Measurements from ENCODE around the gene TSPAN10.
A peak's percentile ranks its signal among the peaks of the same experiment; 100 is the strongest.
"Not testable (repeated sequence)": the region's sequence is repeated elsewhere in the genome, so short reads cannot be mapped to it uniquely, and the experiment has no call there.

TSPAN10 gene

DNA sequence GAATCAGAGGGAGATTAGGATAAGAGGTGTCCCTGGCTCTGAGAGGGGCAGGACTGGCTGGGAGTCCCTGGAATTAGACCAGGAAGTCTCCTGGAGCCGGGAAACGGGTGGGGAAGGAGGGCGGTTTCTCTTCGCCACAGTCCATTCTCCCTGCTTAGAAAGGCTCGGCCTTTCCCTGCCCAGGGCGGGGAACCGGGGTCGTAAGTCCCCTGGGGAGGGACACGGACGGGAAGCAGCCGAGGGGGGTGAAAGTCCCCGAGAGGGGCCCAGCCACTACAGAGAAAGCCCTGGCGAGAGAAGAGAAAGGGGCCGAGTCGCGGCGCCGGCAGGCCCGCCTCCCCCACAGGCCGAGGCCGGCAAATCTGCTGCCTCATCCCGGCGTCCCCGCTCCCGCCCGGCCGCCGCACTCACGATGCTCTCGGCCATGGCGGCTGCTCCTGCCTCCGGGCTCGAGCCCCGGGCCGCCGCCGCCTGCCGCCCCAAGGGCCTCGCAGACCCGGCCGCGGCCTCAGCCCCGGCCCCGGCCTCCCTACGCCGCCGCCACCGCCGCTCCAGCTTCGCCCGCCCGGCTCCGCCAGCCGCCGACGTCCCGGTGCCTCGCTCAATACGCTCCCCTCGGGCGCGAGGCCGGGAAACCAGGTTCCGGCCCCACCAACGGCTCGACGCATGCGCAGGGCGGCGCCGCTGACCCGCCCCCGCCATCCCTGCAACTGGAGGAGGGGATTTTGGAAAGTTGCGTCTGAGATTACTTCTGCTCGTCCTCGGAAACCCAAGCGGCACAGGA is at the start of gene TSPAN10, which contains the start of gene NPLOC4:
TSS of gene TSPAN10 (plus strand) at position 692 of the 784 bp plus-strand sequence. CDS start 5,217 bp downstream, outside the sequence.
TSS of gene NPLOC4 (minus strand) at position 608 of the 784 bp plus-strand sequence. CDS start at position 426, 182 bp downstream.
- peak; percentile 85 to 87 for DNase-seq

DNA sequence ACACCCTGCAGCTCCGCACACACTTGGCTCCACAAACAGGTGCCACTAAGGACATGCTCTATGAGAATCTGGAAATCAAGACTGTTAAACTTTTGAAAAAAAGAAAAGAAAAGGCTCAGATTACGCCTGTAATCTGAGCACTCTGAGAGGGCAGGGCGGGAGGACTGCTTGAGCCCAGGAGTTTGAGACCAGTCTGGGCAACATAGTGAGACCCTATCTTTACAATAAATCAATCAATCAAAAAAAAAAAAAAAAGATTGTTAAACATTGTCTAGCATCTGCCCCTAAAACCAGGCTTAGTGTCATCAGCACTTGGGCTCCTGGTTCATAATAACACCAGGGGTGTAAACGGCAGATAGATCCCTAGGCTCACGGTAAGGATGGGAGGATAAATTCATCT is 47.4 kb upstream of the TSPAN10 start:
- no peak for DNase-seq

DNA sequence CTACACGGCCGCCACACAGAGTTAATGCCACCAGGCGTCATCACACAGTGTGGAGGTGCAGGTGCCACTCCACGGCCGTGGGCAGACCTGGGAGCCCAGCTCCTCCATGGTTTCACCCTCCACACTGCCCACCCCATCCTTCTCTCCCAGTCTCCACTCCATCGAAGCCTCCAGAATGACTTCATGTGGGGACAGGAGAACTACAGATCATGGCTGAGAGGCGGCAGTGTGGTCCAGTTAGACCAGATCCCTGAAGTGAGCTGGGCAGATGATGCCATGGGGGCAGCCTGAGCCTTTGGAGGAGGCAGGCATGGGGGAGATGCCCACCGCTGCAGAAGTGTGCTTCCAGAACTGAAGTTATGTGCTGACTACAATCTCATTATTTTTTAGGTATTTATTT is 46.9 kb upstream of the TSPAN10 start:
- DNase-seq = no peak

DNA sequence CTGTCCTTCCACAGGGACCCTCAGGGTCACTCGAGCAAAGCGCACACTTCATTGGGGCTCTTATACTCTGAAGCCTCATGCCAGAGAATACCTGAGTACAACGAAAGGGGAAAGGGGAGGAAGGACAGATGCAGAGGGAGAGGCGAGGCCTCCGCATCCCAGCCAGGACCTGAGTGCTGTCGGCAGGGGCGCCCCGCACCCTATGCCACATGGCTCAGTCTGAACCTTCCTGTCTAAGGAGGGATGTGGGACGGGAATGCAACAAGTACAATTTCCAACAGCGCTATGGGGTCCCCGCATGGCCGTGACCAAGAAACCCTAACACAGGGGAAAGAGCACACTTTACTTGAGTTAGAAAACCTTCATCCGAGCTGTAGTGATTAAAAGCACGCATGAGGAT is 45.0 kb upstream of the TSPAN10 start:
- no peak for DNase-seq

DNA sequence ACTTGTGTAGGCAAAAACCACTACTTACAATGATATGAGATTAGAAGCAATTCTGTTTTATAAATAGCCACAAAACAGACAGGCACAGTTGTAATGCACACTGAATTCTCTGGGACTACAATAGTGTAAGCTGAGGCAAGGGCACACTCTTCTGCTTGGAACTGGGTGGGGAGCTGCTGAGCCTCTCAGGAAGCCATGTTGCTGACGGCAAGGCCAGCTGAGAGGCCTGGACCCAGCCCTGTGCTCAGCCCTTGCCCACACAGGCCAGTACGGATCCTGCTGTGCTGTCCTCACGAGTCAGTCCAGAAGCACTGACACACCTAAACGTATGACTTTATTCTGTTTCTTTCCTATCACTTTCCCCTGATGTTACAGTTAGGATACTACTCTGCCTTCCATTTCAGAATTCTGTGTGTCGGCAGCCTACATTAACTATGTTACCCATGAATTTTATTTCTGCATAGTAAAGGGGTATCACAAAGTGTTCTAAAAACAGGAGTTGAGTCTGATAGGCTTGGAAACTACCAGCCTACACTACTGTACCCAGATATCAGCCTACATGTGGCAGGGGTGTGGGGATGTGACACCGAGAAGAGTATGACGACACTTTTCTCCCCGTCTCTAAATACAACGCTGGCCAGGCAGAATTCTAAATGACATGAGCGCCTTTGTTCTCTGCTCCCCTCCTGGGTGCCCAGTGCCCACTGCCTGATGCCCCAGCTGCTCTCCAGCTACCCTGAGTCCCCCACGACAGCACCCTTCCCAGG is 43.7 kb upstream of the TSPAN10 start:
- DNase-seq = no peak

DNA sequence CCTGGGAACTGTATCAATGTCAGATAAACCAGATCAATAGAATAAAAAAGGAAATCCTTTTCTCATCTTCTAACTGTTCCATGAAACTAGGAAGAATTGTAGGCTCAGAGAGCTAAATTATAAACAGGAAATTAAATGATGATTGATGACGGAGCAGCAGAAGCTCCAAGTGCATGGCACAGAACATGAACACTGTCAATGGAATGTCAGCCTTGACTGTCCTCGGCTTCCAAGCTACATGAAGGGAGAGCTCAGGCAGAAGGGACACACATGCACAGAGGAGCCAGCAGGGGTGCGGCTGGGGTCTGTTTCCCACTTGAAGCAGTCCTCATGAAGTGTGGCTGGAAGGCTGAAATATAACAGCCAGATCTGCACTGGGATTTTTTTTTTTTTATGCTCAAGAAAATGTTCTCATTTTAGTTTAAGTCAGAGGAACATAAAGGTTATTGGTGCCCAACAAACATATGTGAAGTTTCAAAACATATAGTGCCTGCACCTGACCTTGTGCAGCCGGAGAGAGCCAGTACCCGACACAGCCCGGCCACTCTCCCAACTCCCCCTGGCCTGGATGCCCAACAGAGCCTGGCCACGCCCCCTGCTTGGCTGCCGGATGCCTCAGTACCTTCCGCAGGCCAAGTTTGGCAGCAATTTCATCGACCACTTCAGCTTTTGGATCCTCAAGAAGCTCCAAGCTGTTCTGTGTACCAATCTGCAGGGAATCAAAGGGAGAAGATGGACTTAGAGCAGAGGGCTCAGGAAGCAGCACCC is 37.1 kb upstream of the TSPAN10 start:
- no peak for DNase-seq

DNA sequence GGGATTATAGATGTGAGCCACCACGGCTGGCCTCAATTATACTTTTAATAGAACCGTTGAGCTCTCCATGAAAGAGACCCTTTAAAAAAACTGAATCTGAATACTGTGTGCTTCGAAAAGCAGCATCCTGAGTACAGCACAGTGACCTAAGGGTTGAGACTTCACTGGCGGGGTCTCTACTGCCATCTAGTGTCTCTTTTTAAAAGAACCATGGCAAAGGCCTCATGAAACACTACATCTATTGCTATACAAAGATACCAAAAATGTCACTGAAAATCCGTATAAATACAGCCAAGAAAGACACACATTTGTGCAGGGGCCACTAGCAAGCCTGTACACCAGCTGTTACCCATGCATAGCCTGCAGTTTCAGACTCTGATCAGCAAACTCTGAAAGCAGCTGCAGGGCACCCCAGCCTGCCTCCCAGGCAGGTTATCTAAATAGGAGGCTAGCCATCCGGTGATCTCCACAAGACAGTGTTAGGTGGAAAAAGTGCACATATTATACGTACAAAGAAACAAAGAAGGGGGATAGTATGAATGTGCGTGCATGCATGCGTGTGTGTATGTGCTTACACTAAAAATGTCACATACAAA is 35.4 kb upstream of the TSPAN10 start:
- peak; percentile 41 to 69 for DNase-seq

DNA sequence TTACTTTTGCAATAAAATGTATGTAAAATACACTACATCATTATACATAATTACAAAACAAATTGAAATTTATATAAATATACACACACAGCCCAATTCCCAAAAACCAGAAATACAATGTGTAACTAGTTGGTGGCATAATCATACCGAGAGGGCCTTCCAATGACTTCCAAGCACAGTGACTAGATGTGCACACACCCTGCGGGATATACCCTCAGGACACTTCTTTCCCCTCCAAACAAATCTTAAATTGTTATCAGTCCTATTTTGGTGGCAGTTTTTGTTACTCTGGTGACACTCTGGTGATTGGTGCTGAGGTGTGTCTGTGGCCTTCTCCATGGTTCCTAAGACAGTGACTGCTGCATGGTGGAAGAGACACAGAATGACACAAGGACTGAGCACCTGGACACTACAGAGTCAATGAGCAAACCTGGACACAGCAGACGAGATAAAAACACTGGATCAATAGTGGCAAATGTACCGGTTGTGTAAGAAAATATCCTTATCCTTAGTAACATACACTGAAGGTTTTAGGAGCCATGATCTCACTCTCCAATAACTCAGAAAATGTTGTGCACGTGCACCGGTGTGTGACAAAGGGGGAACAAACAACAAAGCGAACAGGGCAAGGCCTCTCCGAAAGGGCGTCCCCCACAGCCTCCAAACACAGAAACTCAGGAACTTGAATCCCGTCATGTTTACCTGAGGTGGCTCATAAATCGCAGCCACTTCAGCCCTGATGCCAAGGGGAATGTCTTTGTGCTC is 33.0 kb upstream of the TSPAN10 start:
- DNase-seq = no peak

DNA sequence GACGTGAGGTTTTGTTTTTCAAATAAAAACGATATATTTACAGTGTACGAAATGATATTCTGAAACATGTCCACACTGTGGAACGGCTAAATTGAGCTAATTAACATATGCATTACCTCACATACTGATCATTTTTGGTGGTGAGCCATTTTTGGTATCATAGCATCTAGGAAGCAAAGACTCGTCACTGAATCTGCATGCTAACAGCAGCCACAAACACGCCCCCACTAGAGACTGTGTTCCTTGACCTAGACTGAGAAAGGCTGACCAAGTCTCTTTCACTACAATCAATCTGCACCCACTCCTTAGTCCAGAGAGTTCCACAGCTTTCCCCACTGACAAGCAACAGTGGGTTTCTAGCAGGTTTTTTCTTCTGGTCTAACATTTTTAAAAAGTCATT is 29.6 kb upstream of the TSPAN10 start:
- DNase-seq = no peak

DNA sequence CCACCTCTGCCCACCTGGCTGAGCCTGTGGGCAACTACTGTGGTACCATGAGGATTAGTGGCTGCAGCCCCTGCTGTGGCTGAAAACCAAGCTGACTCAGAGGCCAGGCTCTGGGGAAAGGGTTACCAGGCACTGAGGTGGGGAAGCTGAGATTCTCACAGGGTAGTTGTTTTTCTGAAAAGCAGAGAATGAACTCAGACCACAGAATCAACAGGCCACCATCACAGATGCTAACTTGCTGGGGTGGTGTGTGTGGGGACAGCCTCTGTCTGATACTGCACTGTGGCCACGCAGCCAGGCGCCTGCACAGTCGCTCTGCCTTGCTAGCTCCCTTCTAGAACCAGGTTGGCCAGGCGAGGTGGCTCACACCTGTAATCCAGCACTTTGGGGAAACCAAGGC is 28.9 kb upstream of the TSPAN10 start:
- no peak for DNase-seq

DNA sequence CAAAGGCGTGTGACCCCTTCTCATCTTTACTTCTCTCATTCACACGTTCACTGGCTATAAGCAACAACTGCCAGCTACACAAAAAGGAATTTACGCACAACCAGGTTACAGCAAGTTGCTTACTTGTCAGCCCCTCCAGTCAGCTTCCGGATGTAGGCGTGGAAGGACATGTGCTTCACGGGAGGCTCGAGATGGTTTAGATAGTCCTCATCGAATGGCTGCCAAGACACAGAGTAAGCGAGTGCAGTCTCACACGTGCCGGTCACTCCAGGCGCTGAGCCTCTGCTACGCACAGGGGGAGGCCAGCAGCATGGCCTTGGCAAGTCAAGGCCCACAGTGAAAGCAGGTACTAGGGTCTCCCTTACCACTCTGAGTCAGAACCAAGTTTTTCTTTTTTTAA is 28.4 kb upstream of the TSPAN10 start:
- DNase-seq = no peak

DNA sequence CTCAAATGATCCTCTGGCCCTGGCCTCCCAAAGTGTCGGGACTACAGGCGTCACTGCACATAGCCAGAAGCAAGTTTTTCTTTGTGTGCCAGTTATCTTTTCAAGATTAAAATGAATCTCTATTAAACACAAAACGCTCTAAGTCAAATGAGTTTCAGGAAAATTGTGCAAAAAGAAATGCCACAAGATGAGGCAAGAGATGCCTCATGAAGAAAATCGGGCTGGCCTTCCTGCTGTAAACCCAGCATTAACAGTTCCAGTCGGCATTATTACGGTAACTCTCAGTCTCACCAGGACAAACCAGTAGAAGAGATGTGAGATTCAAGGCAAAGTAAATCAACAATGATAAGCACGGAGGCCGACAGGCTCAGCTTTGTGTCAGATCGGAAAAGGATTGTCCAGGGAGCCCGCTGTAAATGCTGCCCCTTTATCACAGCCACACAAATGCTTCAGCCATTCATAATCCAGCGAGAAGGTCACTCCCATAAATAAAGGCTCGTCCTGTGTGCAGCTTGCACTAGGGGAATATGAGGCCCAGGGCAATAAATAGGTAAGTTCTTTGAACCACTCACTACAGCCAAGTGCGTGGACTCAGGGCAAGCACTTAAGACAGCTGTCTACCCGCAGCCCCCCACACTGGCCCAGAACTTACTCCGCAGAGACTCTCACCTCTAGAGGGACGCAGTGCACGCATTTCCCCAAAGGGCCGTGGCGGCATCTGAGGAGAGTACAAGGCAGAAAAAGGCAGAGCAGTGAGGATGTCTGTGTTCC is 27.3 kb upstream of the TSPAN10 start:
- no peak for DNase-seq

DNA sequence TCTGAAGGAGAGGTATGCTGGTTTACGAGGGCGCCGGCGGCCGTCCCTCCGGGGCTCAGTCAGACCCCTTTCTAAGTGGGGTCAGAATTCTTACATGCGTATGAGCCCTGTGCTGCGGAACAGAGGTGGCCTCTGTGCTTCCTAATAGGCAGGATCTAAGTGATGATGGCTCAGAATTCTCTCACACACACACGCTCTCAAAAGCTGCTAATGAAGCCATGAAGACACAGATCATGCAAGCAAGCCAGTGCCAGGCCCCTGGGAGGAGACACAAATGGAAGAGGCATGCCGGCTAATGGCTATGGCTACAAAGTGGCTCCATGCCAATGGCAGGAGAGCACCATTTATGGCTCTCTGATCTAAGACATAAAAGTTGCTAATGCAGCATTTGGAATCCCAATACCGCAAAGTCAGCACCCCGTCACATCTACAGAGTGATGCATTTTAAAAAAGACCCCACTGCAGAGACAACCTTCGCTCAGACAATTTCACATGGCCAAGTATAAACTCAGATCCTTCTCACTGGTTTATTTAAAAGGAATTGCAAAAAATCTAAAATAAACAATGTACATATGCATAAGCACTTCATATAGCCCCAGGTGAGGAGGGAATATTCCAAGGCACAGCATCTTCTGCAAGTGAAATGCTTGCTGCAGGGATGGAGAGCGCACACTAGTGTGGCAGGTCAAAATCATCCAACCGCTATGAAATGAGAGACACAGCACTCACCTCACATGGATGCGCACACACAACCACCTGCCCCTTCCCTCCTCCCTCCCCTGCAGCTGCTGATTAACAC is 24.6 kb upstream of the TSPAN10 start:
- DNase-seq = no peak

DNA sequence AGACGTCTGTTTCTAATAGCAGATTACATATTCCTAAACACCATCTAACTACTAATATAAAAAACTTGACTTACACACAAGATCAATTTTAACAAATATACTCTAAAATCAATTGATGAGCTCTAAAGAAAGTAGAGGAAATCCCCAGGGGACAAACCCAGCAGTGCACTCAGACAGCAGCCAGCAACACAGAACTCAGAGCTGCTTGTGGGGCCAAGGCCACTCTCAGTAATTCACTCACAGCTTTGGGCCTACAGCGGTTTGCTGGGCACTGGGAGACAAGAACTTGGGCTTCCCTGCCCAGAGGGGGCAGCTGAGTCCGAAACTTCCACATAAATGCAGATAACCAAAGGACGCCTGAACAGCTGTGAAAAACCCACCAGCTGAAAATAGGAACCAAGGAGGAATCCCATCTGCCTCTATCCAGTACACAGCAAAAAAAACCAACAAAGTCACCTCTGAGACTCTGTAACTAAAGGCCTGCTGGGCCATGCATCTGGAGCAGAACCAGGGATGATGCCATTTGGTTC is 21.5 kb upstream of the TSPAN10 start:
- DNase-seq = no peak

DNA sequence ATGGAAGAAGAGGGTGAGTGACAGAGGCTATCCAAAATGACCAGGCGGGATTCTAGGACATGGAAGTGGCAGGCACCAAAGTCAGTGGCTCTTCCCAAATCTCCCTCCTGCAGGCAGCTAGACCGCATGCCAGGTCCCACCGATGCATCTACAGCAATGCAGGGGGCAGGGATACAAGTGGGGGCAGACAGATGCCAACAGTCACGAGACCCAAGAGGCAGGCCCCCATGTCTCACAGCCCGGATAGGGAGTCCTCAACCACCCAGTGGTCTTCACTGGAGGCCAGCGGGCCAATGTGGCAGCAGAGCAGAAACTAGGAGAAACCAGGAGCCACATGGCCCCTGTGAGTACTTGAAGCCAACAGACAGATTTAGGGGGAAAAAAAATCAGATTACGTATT is 20.1 kb upstream of the TSPAN10 start:
- DNase-seq = no peak

DNA sequence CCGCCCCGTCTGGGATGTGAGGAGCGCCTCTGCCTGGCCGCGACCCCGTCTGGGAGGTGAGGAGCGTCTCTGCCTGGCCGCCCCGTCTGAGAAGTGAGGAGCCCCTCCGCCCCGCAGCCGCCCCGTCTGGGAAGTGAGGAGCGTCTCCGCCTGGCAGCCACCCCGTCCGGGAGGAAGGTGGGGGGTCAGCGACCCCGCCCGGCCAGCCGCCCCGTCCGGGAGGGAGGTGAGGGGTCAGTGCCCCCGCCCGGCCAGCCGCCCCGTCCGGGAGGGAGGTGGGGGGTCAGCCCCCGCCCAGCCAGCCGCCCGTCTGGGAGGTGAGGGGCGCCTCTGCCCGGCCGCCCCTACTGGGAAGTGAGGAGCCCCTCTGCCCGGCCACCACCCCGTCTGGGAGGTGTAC is 18.7 kb upstream of the TSPAN10 start:
- not testable (repeated sequence) for DNase-seq

DNA sequence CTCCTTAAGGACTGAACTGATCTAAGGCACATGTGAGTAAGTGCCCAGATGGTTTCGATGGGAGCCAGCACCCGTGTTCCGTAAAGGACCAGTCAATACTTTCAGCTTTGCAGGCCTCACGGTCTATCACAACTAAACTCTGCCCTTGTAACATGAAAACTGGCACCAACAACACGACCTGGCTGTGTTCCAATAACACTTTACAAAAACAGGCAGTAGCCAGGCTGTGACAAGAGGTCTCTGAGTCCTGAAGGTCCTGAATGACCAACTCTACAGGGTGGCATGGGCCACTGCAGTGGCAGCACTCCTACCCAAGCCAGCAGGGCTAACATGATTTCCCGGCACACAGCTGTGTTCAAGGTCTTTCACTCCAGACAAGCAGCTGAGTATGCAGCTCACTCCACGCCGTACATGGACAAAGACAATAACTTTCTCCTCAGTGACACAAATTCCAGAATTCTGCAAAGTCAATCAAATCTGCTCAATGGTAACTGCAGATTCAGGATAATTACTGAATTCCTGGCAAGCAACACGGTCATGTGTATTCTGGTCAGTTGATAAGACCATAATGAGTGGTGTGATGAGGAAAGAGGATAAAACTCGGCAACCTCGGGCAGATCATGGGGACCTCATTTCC is 15.4 kb upstream of the TSPAN10 start:
- no peak for DNase-seq

DNA sequence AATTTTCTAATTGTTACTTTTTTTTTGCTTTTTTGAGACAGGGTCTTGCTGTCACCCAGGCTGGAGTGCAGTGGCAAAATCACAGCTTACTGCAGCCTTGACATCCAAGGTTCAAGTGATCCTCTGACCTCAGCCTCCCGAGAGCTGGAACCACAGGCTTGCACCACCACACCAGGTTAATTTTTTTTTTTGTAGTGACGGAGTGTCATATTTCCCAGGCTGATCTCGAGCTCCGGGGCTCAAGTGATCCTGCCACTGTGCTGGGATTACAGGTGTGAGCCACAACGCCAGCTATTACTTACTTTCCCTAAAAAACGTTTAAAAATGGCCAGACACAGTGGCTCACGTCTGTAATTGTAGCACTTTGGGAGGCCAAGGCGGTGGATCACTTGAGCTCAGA is 6.7 kb upstream of the TSPAN10 start:
- no peak for DNase-seq

DNA sequence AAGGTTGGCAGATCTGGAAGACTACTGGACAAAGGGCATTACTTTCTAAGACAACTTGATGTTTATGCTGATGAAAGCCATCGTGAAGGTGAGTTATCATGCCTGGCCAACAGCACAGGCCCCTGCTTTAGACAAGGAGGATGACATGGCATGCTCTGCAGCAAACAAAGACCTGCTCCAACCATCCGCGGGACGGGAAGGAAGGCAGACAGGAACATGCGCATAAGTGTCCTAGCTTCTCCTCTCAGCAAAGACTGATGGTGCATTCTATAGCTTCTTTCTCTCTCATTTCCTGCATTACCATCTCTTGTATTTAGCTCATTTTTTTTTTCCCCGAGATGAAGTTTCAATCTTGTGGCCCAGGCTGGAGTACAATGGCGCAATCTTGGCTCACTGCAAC is 5.5 kb upstream of the TSPAN10 start:
- no peak for DNase-seq

DNA sequence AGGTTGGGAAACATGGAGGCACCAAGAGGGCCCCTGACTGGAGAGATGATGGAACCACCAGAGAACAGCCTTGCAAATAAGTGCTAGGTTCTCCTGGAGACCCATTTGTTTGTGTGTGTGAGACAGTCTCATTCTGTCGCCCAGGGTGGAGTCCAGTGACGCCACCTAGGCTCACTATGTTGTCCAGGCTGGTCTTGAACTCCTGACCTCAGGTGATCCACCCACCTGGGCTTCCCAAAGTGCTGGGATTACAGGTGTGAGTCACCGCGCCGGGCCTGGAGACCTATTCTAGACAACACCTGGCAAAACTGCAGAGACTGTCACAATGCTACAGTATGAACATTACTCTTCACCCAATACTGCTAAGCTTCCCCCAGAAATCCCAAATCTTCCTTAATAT is 1.6 kb upstream of the TSPAN10 start:
- no peak for DNase-seq

All from SHP77 (cell line).